Epithelial cell of proximal tubule (primary cell): ENCODE results near the gene BCL10. TPM values are rescaled to one million over a fixed set of nuclear protein-coding genes. Genes with fewer than 3 reads are reported as not detected.

Source experiments
- DNase-seq: peaks from one replicate; pipeline ENCODE4 v3.0.0-alpha.2; 2011; ENCODE audit warnings: low read depth
- H3K4me3 ChIP-seq: 2 replicates; pipeline ENCODE4 v1.5.1; 2011; ENCODE audit warnings: low read depth, mild to moderate bottlenecking, low read length
- total RNA-seq: library from RNA; depleted of rRNA; stranded (reverse); fragments of >200 nt; gene quantifications from 2 replicates; pipeline ENCODE4 v1.2.3, GENCODE V29; 2015
- TF ChIP-seq, protein P1 (sequence below): conservative IDR thresholded peaks from 2 replicates; pipeline ENCODE4 v1.5.1; 2012; ENCODE audit warnings: low read depth, mild to moderate bottlenecking, low read length

The BCL10 gene
- total RNA-seq, 1 donor from 2014 or later = 87.9 TPM

DNA sequence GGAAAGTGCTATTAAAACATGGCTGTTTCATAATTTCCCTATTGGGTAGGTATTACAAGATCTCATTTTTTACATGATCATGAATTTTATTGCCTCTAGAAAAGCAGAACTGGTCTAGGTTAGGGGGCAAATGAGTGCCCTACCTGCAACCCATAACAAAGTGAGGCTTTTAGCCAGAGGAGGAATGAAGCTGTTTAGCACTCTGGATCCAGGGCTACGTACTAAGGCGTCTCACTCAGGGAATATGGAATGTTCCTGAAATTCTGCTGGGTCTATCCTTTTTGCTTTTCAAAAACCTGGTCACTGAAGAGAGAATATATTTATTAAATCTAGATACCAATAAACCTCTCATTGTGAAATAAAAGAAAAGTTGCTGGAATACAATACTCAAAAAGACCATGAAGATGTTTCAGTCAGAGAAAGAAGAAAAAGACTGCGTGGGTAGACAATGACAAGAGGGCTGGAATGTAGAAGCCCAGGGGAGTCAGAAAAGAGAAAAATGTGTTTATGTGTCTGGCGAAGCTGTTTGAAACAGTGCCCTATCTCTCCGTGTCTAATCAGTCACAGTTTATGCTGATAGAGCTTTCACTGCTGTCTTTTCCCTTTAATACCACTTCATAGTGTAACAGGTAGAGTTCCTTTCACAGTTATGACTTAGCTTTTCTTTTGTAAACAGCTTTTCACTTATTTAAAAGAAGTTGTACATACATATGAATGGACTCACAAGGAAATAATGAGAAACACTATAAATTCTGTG, 50.6 kb downstream of the BCL10 start:
- H3K4me3 ChIP-seq = no peak overlapping the region
- no peak for DNase-seq

DNA sequence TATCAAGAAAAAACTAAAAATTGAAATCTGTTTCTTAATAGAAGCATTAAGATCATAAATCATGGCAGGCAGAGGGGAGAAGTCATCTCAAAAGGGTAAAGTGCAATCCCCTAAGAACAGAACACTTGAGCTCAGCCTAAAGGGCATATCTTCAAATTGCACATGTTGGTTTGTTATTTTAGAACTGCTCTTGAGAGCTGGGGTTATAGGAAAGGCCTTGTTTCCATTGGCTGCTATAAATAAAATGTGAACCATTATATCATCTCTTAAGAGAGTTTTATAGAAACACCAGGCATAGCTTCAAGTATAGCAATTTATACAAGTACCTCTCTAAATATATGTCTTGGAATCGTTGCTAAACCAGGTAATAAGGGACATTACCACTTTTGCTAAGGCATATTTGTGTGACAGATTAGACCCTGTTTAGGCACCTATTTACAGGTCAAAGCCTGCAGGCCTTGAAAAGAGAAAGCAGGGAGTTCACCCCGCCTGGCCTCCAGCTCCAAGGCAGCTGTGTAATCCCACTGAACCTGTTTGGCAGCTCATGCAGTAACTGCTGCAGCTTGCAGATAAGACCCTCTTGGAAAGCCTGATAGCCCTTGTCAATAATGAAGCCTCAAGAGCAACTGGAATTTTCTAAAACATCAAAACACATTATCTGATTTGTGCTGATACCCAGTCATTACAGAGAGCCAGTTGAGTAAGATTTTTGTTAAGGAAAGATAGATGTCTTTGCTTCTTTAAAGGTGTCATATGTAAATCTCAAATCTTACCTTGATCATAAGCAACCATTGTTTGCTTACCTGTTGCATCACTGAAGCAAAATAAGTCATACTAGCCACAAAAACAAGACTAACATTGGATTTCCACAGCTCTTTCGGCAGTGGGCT, 51.5 kb downstream of the BCL10 start:
- no peak for DNase-seq
- no peak overlapping the region for H3K4me3 ChIP-seq
- TF ChIP-seq, protein P1, sequence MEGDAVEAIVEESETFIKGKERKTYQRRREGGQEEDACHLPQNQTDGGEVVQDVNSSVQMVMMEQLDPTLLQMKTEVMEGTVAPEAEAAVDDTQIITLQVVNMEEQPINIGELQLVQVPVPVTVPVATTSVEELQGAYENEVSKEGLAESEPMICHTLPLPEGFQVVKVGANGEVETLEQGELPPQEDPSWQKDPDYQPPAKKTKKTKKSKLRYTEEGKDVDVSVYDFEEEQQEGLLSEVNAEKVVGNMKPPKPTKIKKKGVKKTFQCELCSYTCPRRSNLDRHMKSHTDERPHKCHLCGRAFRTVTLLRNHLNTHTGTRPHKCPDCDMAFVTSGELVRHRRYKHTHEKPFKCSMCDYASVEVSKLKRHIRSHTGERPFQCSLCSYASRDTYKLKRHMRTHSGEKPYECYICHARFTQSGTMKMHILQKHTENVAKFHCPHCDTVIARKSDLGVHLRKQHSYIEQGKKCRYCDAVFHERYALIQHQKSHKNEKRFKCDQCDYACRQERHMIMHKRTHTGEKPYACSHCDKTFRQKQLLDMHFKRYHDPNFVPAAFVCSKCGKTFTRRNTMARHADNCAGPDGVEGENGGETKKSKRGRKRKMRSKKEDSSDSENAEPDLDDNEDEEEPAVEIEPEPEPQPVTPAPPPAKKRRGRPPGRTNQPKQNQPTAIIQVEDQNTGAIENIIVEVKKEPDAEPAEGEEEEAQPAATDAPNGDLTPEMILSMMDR = no peak

More for the DNA sequence above, 50.6 kb downstream of the BCL10 start:
- TF ChIP-seq, protein P1 = no peak

DNA sequence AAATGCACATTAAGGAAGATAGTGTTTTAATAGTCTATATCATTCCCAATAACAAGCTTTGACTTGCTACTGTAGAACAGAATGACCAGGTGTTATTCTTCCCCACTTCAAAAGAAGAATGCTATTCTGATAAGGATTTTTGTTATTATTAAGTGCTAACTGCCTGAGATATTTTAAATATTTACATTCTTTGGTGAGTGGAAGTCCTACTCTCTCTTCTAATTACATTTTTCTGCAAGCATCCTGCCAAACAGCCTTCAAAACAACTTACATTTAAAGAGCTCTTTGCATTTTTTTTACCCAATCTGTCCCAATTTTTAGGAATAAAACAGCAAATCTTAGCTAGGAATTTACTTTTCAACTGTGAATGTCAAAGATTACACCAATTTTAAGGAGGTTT, 52.1 kb downstream of the BCL10 start:
- no peak overlapping the region for H3K4me3 ChIP-seq
- DNase-seq = no peak
- TF ChIP-seq, protein P1 = no peak

DNA sequence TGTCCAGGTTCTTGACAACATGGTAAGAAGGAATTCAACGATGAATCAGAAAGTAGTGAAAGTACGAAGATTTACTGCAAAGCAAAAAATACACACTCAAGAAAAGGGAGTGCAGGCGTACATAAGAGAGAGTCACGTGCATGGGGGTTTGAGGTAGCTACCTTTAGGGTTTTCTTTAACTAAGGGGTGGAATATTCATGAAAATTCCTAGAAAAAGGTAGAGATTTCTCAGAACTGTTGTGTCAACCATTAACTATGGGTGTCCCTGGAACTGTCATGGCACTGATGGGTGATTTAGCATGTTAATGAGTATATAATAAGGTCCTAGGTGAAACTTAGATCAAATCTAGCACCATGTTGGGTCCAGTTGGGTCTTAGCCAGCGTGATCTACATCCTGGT, 53.1 kb downstream of the BCL10 start:
- no peak overlapping the region for H3K4me3 ChIP-seq
- DNase-seq = no peak
- TF ChIP-seq, protein P1 = no peak

DNA sequence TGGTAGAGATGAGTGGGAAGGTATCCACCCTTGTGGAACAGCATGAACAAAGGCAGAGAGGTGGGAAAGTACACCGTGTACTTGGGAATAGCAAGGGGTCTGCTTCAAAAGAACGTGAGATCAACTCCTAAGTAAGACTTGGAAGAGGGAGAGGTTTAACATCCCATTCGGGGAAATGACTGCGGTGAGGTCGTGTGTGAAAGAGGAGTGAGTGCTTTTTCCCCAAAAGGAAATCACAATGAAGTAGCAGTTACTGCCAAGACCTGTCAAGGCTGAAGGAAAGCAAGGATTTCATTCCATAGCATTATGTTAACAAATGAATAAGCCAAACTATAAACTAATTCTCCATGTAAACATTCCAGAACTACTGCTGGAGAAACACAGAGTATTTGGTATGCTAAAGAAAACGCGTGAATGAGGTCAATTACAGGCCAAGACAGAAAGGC, 55.7 kb downstream of the BCL10 start:
- no peak for DNase-seq
- TF ChIP-seq, protein P1 = no peak
- no peak overlapping the region for H3K4me3 ChIP-seq

DNA sequence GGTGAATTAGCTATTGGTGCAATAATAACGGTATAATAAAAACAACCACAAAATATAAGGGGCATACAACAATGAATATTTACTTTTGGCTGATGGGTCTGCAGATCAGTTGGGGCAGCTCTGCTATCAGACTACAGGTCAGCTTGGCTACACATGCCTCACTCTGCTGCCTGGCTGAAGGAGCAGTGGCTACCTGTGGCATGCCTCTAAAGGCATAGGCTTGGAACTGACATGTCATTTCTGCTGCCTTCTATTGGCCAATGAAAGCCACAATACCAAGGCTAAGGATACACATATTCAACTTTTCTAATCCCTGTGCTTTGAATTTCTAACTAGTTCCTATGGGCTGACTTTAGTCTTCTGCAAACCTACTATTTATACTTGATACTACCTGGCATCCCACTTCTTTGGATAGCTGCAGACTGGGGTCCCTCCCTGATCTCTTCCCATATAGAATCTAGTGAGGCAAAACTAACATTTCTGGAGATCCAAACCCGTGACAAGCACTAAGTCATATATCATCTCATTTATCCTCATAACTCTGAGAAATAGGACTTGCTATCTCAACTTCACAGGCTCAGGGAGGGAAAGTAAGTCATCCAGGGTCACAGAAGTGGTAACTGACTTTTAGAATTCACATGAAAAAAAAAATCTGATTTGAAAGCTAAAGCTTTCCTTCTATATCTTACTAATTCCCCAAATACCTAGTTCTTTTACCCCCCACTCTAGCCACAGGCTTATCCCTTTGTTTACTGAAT, 56.4 kb downstream of the BCL10 start:
- no peak overlapping the region for H3K4me3 ChIP-seq
- TF ChIP-seq, protein P1 = no peak
- no peak for DNase-seq
